GM04503 (cell line): Measurements from ENCODE around the gene ESRRA.

Experiments used
- DNase-seq: peaks from one replicate; pipeline ENCODE4 v3.0.0-alpha.2; 2012; ENCODE audit warnings: low read depth

Gene ESRRA

GRCh38 chr11:64333556-64333955 lies 28.2 kb downstream of the ESRRA start:
- no peak for DNase-seq

DNA sequence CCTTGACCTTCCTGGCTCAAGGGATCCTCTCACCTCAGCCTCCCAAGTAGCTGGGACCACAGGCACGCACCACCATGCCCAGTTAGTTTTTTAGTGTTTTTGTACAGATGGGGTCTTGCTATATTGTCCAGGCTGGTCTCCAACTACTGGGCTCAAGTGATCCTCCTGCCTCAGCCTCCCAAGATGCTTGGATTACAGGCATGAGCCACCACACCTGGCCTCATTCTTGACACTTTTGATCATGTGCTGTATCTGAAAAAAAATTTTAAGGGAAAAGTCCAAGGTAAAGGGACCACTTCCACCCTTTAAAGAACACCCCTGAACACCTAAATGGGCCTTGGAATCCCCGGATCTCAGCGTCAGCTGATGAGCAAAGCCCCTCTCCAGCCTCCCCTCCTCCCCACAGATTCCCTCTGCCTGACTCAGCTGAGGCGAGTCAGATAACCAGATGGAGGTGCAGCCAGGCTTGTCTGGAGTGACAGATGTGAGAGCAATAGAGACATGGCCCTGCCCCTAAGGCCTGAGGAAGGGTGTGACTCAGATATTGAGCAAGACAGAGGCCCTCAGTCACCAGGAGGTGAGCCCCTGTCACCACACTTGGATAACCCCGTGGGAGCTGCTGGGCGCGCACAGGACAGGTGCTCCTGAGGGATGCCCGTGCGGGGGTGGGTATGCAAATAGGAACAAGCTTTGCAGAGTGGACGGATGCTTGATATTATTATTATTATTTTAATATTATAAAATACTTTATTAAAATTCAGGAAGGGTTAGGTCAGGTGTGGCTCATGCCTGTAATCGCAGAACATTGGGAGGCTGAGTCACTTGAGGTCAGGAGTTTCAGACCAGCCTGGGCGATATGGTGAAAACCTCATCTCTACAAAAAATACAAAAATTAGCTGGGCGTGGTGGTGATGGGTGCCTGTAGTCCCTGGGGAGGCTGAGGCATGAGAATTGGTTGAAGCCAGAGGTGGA lies 29.7 kb downstream of the ESRRA start:
- DNase-seq = peak; percentile 84

- DNase-seq = no peak
These were observed 32.4 kb downstream of the ESRRA start for GRCh38 chr11:64337538-64338249.

GRCh38 chr11:64338716-64339115 lies 33.4 kb downstream of the ESRRA start:
- DNase-seq = no peak

GRCh38 chr11:64339286-64339685 lies 34.0 kb downstream of the ESRRA start:
- no peak for DNase-seq

- no peak for DNase-seq
These were observed 34.6 kb downstream of the ESRRA start, which contains the start of gene CCDC88B for GRCh38 chr11:64339754-64340408. CCDC88B (plus strand) TSS chr11:64340204; CDS start chr11:64340267, 63 bp downstream.

DNA sequence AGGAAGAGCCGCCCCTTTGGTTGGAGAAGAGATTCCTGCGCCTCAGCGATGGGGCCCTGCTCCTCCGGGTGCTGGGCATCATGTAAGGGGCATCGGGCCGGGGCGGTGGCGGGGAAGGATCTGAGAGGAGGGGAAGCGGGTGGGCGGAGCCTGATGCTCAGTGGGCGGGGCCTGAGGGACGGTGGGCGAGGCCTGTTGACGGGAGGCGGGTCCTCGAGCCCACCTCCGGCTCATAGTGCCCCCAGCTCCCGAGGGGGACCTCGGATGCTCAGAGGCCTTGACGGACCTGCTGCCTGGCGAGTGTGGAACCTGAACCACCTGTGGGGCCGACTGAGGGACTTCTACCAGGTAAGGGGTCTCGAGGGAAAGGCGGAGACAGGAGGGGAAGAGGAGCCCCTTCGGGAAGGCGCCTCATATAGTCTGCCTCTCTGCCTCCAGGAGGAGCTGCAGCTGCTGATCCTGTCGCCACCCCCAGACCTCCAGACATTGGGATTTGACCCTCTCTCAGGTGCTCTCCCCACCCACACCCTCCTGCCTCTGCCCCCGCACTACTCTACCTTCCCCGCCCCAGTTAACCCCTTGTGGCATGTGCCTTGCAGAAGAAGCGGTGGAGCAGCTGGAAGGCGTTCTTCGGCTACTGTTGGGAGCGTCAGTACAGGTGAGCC lies 35.5 kb downstream of the ESRRA start:
- DNase-seq = no peak

DNA sequence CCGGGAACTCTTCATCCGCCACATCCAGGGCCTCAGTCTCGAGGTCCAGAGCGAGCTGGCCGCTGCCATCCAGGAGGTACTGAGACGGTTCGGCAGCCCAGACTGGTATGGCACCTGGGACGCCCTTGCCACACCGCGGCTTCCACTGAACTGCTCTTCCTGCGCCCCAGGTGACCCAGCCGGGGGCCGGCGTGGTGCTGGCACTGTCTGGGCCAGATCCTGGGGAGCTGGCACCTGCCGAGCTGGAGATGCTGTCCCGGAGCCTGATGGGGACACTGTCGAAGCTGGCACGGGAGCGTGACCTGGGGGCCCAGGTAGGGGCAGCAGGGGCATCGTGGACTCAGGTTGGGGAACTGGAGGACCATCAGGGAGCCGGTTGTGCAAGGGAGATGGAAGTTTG lies 36.1 kb downstream of the ESRRA start:
- no peak for DNase-seq

GRCh38 chr11:64341851-64342791 lies 36.8 kb downstream of the ESRRA start:
- peak; percentile 39 for DNase-seq

- DNase-seq = no peak
These were observed 37.8 kb downstream of the ESRRA start for GRCh38 chr11:64342869-64343745.

DNA sequence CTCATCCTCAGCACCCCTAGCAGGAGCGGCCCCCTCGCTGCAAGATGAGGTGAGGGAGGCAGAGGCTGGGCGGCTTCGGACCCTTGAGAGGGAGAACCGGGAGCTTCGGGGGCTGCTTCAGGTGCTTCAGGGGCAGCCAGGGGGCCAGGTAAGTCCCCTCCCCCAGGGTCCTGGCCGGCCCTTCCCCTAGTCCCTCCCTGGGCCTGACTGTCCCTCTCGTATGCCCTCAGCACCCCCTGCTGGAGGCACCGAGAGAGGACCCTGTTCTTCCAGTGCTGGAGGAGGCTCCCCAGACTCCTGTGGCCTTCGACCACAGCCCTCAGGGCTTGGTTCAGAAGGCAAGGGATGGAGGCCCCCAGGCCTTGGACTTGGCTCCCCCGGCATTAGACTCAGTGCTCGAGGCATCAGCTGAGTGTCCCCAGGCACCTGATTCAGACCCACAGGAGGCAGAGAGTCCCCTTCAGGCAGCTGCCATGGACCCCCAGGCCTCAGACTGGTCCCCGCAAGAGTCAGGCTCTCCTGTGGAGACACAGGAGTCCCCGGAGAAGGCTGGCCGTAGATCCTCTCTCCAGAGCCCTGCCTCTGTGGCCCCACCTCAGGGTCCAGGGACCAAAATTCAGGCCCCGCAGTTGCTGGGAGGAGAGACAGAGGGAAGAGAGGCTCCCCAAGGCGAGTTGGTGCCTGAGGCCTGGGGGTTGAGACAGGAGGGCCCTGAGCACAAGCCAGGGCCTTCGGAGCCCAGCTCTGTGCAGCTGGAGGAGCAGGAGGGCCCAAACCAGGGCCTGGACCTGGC lies 38.6 kb downstream of the ESRRA start:
- DNase-seq = no peak

DNA sequence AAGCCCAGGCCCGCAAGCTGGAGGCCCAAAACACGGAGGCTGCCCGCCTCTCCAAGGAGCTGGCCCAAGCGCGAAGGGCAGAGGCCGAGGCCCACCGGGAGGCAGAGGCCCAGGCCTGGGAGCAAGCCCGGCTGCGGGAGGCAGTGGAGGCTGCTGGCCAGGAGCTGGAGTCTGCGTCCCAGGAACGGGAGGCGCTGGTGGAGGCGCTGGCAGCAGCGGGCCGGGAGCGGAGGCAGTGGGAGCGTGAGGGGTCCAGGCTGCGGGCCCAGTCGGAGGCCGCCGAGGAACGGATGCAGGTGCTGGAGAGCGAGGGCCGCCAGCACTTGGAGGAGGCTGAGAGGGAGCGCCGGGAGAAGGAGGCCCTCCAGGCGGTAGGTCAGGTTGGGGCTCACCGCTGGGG lies 39.5 kb downstream of the ESRRA start:
- DNase-seq = no peak

DNA sequence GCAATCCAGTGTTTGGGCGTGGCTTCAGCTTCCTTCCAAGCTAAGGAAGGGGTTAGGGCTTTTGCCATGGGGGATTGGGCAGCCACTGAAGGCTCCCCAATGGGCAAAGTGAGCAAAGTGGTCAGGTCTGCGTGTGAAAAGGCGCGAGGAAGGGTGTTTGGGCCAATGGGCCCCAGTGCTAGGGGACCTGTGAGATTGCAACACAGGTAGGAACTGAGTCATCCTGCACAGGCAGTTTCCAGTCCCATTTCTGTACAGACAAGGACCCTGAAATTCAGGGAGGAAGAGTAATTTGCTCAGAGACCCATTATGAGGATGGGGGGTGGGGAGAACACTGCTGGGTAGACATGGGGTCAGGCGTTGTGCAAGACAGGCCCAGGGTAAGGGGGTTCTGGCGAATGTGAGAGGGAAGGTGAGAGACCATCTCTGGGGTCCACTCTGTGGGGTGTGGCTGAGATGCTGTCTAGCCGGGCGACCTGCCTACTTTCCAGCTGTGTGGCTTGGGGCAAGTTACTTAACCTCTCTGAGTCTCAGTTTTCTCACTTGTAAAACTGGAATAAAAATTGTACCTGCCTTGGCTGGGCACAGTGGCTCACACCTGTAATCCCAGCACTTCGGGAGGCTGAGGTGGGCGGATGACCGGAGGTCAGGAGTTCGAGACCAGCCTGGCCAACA lies 42.0 kb downstream of the ESRRA start:
- no peak for DNase-seq

DNA sequence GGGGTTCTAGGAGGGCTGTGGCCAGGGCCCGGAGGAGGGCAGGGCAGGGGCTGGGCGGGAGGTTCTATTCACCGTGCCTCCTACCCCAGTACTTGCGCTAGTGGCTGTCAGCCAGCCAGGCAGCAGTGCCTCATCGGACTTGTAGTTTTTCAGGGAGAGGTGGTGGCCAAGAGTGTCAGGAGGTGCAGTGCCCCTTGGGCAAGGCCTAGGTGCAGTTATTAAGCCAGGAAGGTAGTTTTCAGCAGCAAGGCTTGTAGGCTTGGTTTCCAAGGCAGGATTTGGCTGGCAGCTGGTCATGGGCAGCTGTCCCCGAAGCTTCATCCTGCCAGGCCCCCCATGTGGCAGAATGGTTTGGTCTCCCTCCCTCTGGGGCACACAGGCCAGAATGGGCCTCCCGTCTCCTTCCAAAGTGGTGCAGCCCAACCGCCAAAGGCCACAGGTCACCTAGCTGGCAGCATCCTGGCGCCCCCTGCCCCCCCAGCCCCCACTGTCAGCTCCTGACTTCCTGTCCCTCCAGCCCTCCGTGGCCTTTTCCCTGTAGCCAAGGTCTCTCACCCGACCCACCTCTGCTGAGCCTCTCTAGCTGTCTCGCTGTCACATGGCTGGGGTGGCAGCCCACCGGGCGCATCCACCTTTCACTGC lies 43.2 kb downstream of the ESRRA start:
- no peak for DNase-seq

DNA sequence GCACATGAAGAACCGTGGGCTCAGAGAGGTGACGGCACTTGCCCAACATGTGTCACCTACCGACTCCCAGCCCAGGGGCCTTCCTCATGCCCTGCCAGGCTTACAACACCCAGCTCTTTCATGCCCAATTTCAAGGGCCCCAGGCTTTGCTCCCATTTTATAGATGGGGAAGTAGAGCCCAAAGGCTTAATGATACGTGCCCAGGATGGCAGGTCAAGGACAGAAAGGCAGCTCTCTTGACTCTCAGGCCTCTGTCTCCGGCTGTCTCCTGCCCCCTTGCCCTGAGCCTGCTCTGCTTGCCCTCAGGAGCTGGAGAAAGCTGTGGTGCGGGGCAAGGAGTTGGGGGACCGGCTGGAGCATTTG lies 43.7 kb downstream of the ESRRA start:
- no peak for DNase-seq

- DNase-seq = no peak
These were observed 44.1 kb downstream of the ESRRA start for GRCh38 chr11:64349404-64349803.

DNA sequence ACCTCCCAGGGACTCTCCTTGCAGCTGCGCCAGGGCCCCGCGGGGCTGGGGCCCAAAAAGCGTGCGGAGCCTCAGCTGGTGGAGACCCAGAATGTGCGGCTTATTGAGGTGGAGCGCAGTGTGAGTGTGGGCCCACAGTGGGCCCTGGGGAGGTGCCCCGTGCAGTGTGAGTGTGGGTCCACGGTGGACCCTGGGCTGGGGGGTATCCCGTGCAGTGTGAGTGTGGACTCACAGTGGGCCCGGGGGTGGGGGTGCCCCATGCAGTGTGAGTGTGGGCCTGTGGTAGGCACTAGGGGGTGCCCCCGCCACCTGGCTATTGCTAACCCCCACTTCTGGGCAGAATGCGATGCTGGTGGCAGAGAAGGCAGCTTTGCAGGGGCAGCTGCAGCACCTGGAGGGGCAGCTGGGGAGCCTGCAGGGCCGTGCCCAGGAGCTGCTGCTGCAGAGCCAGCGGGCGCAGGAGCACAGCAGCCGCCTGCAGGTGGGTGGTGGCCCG lies 45.9 kb downstream of the ESRRA start:
- DNase-seq = no peak
